HG03342 (cell line): ENCODE data around the gene POLR1G.
A peak's percentile ranks its signal among the peaks of the same experiment; 100 is the strongest.

Experiments
- ATAC-seq: cut with Tn5 transposase; IDR thresholded peaks from one replicate; pipeline ENCODE4 v1.9.1; 2021; ENCODE audit warnings: mild to moderate bottlenecking, moderate library complexity; ENCODE audit not compliant: unreplicated experiment

Gene POLR1G

GRCh38 chr19:45406226-45407090, at the start of gene POLR1G:
Gene POLR1G (plus strand): TSS chr19:45406644. CDS start chr19:45406697, 53 bp downstream.
- ATAC-seq, result peak; percentile 59

- ATAC-seq, result no peak
Observed at GRCh38 chr19:45356760-45357444, 49.5 kb upstream of the POLR1G start.

- no peak for ATAC-seq
Observed at GRCh38 chr19:45357445-45357783, 49.0 kb upstream of the POLR1G start.

GRCh38 chr19:45358213-45358792, 48.1 kb upstream of the POLR1G start:
- no peak for ATAC-seq

GRCh38 chr19:45361608-45362007, 44.8 kb upstream of the POLR1G start:
- no peak for ATAC-seq

- ATAC-seq, result no peak
Observed at GRCh38 chr19:45362291-45362690, 44.2 kb upstream of the POLR1G start.

GRCh38 chr19:45363861-45364459, 42.5 kb upstream of the POLR1G start:
- ATAC-seq, result no peak

GRCh38 chr19:45364696-45365095, 41.7 kb upstream of the POLR1G start:
- ATAC-seq, result no peak

GRCh38 chr19:45368127-45368526, 38.3 kb upstream of the POLR1G start:
- ATAC-seq, result no peak

GRCh38 chr19:45368737-45369340, 37.6 kb upstream of the POLR1G start:
- no peak for ATAC-seq

GRCh38 chr19:45370410-45371204, 35.8 kb upstream of the POLR1G start, which contains the start of gene ERCC2:
Gene ERCC2 (minus strand): TSS chr19:45370573. CDS start chr19:45370540, 33 bp downstream.
- peak; percentile 95 for ATAC-seq

- no peak for ATAC-seq
Observed at GRCh38 chr19:45376045-45376724, 30.3 kb upstream of the POLR1G start.

- ATAC-seq, result no peak
Observed at GRCh38 chr19:45380107-45380506, 26.3 kb upstream of the POLR1G start.

- no peak for ATAC-seq
Observed at GRCh38 chr19:45382426-45382825, 24.0 kb upstream of the POLR1G start.

GRCh38 chr19:45385392-45386221, 20.8 kb upstream of the POLR1G start:
- no peak for ATAC-seq

GRCh38 chr19:45391346-45391745, 15.1 kb upstream of the POLR1G start:
- no peak for ATAC-seq

GRCh38 chr19:45391871-45392665, 14.4 kb upstream of the POLR1G start:
- no peak for ATAC-seq
